Fibroblast of skin of right quadriceps (primary cell): ENCODE results near the gene IL31.
"Not testable (repeated sequence)": the region's sequence is repeated elsewhere in the genome, so short reads cannot be mapped to it uniquely, and the experiment has no call there.

ENCODE experiments used
- DNase-seq: peaks from one replicate; pipeline ENCODE4 v3.0.0-alpha.2; 2013

The IL31 gene

GRCh38 chr12:122190842-122191668 lies 17.0 kb upstream of the IL31 start:
- peak; percentile 31 for DNase-seq

- DNase-seq: no peak
These were observed 15.8 kb upstream of the IL31 start for GRCh38 chr12:122189626-122190475.

- no peak for DNase-seq
These were observed 13.4 kb upstream of the IL31 start for GRCh38 chr12:122187466-122187865.

- DNase-seq: no peak
These were observed 11.6 kb upstream of the IL31 start for GRCh38 chr12:122185494-122186082.

DNA sequence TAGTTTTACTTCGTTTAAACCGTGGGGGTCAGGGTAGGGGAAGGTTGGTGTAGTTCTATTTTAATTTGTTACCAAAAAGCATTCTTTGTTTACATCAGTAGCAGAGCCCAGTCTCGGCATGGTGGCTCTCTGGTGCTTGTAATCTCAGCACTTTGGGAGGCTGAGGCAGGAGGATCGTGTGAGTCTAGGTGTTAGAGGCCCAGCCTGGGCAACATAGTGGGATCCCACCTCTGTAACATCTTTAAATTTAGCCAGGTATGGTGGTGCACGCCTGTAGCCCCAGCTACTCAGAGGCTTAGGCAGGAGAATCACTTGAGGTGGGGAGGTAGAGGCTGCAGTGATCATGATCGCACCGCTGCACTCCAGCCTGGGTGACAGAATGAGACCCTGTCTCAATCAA lies 11.1 kb upstream of the IL31 start:
- DNase-seq: no peak

DNA sequence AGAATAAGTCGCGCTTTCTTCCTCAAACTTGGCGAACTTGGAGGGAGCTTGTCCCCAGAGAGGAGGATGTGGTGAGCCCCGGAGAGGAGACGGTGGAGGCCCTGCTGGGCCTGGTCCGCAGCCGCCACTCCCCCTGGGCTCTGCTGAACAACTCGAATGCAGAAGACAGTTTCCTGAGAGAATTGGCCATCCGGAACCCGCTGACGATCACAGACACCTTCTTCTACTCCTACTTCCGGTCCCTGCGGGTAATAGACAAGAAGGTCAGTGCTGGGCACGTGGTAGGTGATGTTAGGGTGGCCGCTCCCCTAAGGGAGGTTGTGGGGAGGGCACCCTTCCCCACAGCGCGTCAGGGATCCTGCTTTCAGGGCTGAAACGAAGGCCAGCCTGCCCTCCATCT lies 10.5 kb upstream of the IL31 start:
- DNase-seq: no peak

- DNase-seq: no peak
These were observed 9.5 kb upstream of the IL31 start for GRCh38 chr12:122183588-122183940.

GRCh38 chr12:122182887-122183587 lies 9.0 kb upstream of the IL31 start, which contains the start of gene LRRC43:
TSS of gene LRRC43 (plus strand) at chr12:122183123. CDS start at chr12:122183145, 22 bp downstream.
- peak; percentile 18 for DNase-seq

GRCh38 chr12:122176473-122176872 lies 2.5 kb upstream of the IL31 start:
- not testable (repeated sequence) for DNase-seq

GRCh38 chr12:122172262-122172939 lies 1.6 kb downstream of the IL31 start:
- DNase-seq: no peak

GRCh38 chr12:122171399-122171798 lies 2.6 kb downstream of the IL31 start:
- no peak for DNase-seq

DNA sequence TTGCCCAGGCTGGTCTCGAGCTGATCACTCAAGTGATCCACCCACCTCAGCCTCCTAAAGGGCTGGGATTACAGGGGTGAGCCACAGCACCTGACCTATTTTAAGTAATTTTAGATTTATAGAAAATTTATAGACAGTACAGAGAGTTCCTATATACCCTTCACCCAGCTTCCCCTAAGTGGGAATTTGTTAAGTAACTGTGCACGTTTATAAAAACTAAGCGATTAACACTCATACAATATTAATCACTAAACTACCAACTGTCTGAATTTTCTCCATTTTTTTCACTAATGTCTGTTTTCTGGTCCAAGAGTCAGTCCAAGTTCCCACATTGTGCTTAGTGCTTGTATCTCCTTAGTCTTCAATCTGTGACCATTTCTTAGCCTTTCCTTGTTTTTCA lies 5.5 kb downstream of the IL31 start:
- no peak for DNase-seq

GRCh38 chr12:122167356-122167925 lies 6.6 kb downstream of the IL31 start:
- DNase-seq: no peak

DNA sequence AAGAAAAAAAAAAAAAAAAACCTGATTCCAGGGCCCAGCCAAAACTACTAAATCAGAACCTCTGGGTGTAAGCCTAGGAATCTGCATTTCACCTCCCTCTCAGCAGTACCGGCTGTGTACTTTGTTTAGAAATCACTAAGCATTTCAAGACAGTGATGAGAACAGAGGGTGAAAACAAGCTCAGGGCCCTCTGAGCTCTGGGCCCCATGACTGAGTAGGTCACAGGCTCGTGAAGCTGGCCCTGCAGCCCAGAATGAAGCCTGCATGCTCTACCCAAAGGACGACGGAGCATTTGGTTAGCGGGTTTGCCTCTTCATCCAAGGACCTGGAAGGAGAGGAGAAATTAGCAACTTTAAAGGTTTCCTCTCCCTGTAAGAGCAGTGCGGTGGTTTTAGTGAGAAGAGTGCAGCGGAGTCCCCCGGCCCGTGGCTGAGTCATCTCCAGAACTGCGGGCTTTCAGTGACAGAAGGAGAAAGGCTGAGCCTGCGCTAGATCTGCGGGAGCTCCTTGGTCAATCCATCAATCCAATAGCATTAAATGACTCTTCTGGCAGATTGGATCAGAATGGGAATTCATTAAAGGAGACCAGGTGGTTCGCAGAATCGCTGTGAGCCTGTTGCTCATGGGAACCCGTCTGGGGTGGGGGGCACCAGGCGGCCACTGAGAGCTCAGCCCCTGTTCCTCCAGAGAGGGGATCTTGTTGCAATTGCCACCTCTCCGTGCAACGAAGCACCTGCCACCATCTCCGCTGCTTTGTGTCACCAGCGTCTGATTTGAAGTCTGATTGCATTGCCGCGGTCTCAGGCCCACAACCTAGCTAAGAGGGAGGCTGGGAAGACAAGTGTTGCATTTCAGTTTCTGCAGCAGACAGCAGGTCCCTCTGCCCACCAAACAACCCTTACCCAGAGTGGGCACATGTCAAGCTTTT lies 7.3 kb downstream of the IL31 start:
- DNase-seq: no peak

GRCh38 chr12:122162976-122163375 lies 11.0 kb downstream of the IL31 start:
- DNase-seq: no peak

DNA sequence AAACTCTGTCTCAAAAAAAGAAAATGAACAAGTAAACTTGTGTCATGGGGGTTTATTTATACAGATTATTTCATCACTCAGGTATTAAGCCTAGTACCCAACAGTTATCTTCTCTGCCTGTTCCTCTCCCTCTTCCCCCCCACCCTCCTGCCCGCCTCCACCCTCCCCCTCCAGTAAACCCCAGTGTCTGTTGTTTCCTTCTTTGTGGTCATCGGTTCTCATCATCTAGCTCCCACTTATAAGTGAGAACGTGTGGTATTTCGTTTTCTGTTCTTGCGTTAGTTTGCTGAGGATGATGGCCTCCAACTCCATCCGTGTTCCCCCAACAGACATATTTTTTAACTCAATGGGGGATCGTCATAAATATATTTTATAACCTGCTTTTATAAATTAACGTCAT lies 12.3 kb downstream of the IL31 start:
- DNase-seq: no peak

- no peak for DNase-seq
These were observed 13.3 kb downstream of the IL31 start for GRCh38 chr12:122160761-122161160.

GRCh38 chr12:122159882-122160281 lies 14.1 kb downstream of the IL31 start:
- no peak for DNase-seq

DNA sequence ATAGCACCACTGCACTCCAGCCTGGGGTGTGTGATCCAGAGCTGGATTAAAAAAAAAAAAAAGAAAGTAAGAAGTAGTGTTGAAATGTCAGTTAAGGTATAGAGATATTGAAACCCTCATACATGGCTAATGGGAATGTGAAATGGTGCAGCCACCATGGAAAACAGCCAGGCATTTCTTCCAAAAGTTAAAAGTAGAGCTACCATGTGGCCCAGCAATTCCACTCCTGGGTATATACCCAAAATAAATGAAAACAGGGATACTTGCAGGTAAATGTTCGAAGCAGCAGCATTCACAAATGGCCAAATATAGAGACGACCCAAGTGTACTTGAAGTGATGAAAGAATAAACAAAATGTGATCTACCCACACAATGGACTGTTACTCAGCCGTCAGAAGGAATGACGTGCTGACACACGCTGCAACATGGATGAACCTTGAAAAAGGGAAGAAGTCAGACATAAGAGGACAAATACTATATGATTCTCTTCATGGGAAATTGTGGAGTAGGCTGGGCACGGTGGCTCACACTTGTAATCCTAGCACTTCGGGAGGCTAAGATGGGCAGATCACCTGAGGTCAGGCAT lies 15.2 kb downstream of the IL31 start:
- no peak for DNase-seq

GRCh38 chr12:122155705-122156104 lies 18.3 kb downstream of the IL31 start:
- DNase-seq: no peak

- DNase-seq: no peak
These were observed 21.3 kb downstream of the IL31 start for GRCh38 chr12:122152754-122153153.
